OCI-LY7 (cell line): ENCODE measurements around the gene MFSD6L.

ENCODE experiments used
- CTCF ChIP-seq: fragments of 200-600 bp; sonication (generic); conservative IDR thresholded peaks from 2 replicates; pipeline ENCODE4 v1.5.1; 2014; ENCODE audit warnings: mild to moderate bottlenecking, antibody characterized with exemption, low read length, moderate library complexity, mixed read lengths
- EZH2phosphoT487 ChIP-seq: fragments of 200-600 bp; sonication (generic); IDR thresholded peaks from 2 replicates; pipeline ENCODE4 v1.6.1; 2018; ENCODE audit warnings: low read depth, borderline replicate concordance, mild to moderate bottlenecking, mixed run types, antibody characterized with exemption, low read length, moderate library complexity, mixed read lengths

DNA sequence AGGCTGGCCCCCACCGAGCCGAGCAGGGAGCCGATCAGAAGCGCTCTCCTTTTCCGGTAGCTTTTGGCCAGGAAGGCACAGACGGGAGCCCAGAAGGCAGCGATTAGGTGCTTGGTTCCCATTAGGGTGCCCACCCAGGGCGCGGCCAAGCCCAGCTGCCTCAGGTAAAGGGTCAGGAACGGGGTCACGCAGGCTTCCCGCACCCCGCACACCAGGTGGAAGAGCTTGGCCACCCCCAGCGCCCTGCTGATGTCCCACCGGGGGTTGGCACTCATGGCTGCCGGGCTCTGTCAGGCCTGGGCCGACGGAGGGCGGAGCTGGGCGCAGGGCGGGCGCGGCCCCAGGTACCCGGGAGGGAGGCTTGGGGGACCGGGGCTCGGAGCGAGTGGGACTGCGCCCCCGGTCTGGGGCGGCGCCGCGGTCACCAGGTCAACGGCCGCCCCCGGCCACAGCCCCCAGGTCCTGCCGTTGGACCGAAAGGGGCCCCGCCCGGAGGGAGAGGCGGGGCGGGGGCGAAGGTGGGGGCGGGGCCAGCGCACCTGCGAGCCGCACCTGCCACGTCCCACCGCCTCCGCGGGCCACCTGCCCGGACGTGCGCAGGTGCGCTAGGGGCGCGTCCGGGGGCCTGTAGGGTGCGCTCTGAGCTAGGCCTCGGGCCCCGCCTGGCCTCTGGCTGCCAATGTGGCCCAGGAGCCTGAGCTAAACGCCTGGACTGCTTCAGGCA lies at the start of gene MFSD6L:
- TF ChIP-seq CTCF (no peak), EZH2phosphoT487 (no peak)
